Mononuclear cell (primary cell): Measurements from ENCODE around the gene GUCD1. TPM values are rescaled to one million over a fixed set of nuclear protein-coding genes. Genes with fewer than 3 reads are reported as not detected.
"Not testable (repeated sequence)": the region's sequence is repeated elsewhere in the genome, so short reads cannot be mapped to it uniquely, and the experiment has no call there.

ENCODE experiments used
- H3K27me3 ChIP-seq: 2 replicates; pipeline ENCODE4 v1.6.0; 2011; ENCODE audit warnings: low read length, control low read depth; ENCODE audit not compliant: insufficient read depth
- H3K4me1 ChIP-seq: 2 replicates; pipeline ENCODE4 v1.5.1; 2011; ENCODE audit warnings: mild to moderate bottlenecking, low read length, control low read depth; ENCODE audit not compliant: insufficient read depth
- H3K4me3 ChIP-seq: 2 replicates; pipeline ENCODE4 v1.5.1; 2011; ENCODE audit warnings: mild to moderate bottlenecking, low read length, moderate library complexity
- H3K9me3 ChIP-seq: 2 replicates; pipeline ENCODE4 v1.5.1; 2011; ENCODE audit warnings: low read depth, mild to moderate bottlenecking, control low read depth, low read length
- total RNA-seq: library from RNA; depleted of rRNA; stranded (reverse); fragments of >200 nt; gene quantifications from one replicate; pipeline ENCODE4 v1.2.3, GENCODE V29; 2012

GUCD1 gene
- total RNA-seq, 1 donor = 88.6 TPM

- H3K4me3 ChIP-seq, H3K9me3 ChIP-seq, H3K27me3 ChIP-seq: not testable (repeated sequence)
- peaks cover 10% of the 10 kb centered on the region for H3K4me1 ChIP-seq
Measured at GRCh38 chr22:24593559-24593835, 38.6 kb upstream of the GUCD1 start.

- Histone ChIP-seq H3K27me3 (no peaks in the 10 kb centered on the region), H3K9me3 (no peaks in the 10 kb centered on the region), H3K4me3 (peak within 1 kb of the TSS; percentile 29), H3K4me1 (peaks cover 10% of the 10 kb centered on the region)
Measured at GRCh38 chr22:24592851-24593558, 38.1 kb upstream of the GUCD1 start, which contains the start of gene LRRC75B. Gene LRRC75B (minus strand): TSS chr22:24593073. CDS start chr22:24593039, 34 bp downstream.

GRCh38 chr22:24592058-24592850 is 37.3 kb upstream of the GUCD1 start:
- H3K4me1 ChIP-seq = peaks cover 10% of the 10 kb centered on the region
- peak overlapping the region; percentile 29 for H3K4me3 ChIP-seq
- no peaks in the 10 kb centered on the region for H3K9me3 ChIP-seq
- no peaks in the 10 kb centered on the region for H3K27me3 ChIP-seq

- H3K9me3 ChIP-seq = no peaks in the 10 kb centered on the region
- H3K4me3 ChIP-seq = no peak overlapping the region
Measured at GRCh38 chr22:24591286-24591830, 36.4 kb upstream of the GUCD1 start.

GRCh38 chr22:24590596-24591173 is 35.7 kb upstream of the GUCD1 start:
- no peaks in the 10 kb centered on the region for H3K9me3 ChIP-seq
- no peaks in the 10 kb centered on the region for H3K27me3 ChIP-seq
- peaks cover 10% of the 10 kb centered on the region for H3K4me1 ChIP-seq
- H3K4me3 ChIP-seq = no peak overlapping the region

More at GRCh38 chr22:24591286-24591830, 36.4 kb upstream of the GUCD1 start:
- Histone ChIP-seq H3K4me1 (peaks cover 10% of the 10 kb centered on the region), H3K27me3 (no peaks in the 10 kb centered on the region)

GRCh38 chr22:24589518-24590030 is 34.6 kb upstream of the GUCD1 start:
- Histone ChIP-seq H3K27me3 (no peaks in the 10 kb centered on the region), H3K9me3 (no peaks in the 10 kb centered on the region), H3K4me1 (peaks cover 10% of the 10 kb centered on the region), H3K4me3 (no peak overlapping the region)

GRCh38 chr22:24588757-24589481 is 34.0 kb upstream of the GUCD1 start:
- Histone ChIP-seq H3K4me3 (no peak overlapping the region), H3K27me3 (no peaks in the 10 kb centered on the region), H3K9me3 (no peaks in the 10 kb centered on the region), H3K4me1 (peaks cover 10% of the 10 kb centered on the region)

- Histone ChIP-seq H3K4me1 (peaks cover 9% of the 10 kb centered on the region), H3K4me3 (no peak overlapping the region), H3K27me3 (no peaks in the 10 kb centered on the region), H3K9me3 (no peaks in the 10 kb centered on the region)
Measured at GRCh38 chr22:24588381-24588756, 33.4 kb upstream of the GUCD1 start.

- Histone ChIP-seq H3K9me3 (no peaks in the 10 kb centered on the region), H3K4me3 (no peak overlapping the region), H3K4me1 (peaks cover 6% of the 10 kb centered on the region), H3K27me3 (no peaks in the 10 kb centered on the region)
Measured at GRCh38 chr22:24587948-24588347, 33.0 kb upstream of the GUCD1 start.

- no peaks in the 10 kb centered on the region for H3K27me3 ChIP-seq
Measured at GRCh38 chr22:24587251-24587650, 32.3 kb upstream of the GUCD1 start.

GRCh38 chr22:24585927-24586546 is 31.1 kb upstream of the GUCD1 start:
- no peaks in the 10 kb centered on the region for H3K4me1 ChIP-seq
- H3K4me3 ChIP-seq = no peak overlapping the region

More at GRCh38 chr22:24587251-24587650, 32.3 kb upstream of the GUCD1 start:
- no peak overlapping the region for H3K4me3 ChIP-seq
- H3K4me1 ChIP-seq = peaks cover 2% of the 10 kb centered on the region
- H3K9me3 ChIP-seq = no peaks in the 10 kb centered on the region

GRCh38 chr22:24585461-24585860 is 30.5 kb upstream of the GUCD1 start:
- H3K4me1 ChIP-seq = no peaks in the 10 kb centered on the region
- no peaks in the 10 kb centered on the region for H3K27me3 ChIP-seq
- H3K4me3 ChIP-seq = no peak overlapping the region
- H3K9me3 ChIP-seq = no peaks in the 10 kb centered on the region

More at GRCh38 chr22:24585927-24586546, 31.1 kb upstream of the GUCD1 start:
- no peaks in the 10 kb centered on the region for H3K27me3 ChIP-seq
- no peaks in the 10 kb centered on the region for H3K9me3 ChIP-seq

GRCh38 chr22:24584871-24585411 is 30.0 kb upstream of the GUCD1 start:
- Histone ChIP-seq H3K9me3 (no peaks in the 10 kb centered on the region), H3K27me3 (no peaks in the 10 kb centered on the region), H3K4me3 (no peak overlapping the region), H3K4me1 (no peaks in the 10 kb centered on the region)

- Histone ChIP-seq H3K4me1 (no peaks in the 10 kb centered on the region), H3K4me3 (no peak overlapping the region), H3K27me3 (no peaks in the 10 kb centered on the region), H3K9me3 (no peaks in the 10 kb centered on the region)
Measured at GRCh38 chr22:24584166-24584790, 29.3 kb upstream of the GUCD1 start.
